Measurements from ENCODE around the gene TRAPPC6A. TPM values are rescaled to one million over a fixed set of nuclear protein-coding genes. Genes with fewer than 3 reads are reported as not detected.

The TRAPPC6A gene
- total and polyA plus RNA-seq, 9 of the 15 experiments (the other 6 are each of a cell fraction or from before 2014, with no cell fraction given) = 0.82 to 23.6 (median 11.6) TPM

GRCh38 chr19:45172173-45172572 lies 5.9 kb downstream of the TRAPPC6A start:
- H3K27ac ChIP-seq (ENCODE audit: extremely low read depth, low read depth, low read length) = no peak overlapping the region
- no peak overlapping the region for H3K4me2 ChIP-seq (ENCODE audit: insufficient read depth, low read length)
- in situ Hi-C loops (cut with MboI) (no loop called here), intact Hi-C loops (cut with micrococcal nuclease) (no loop called here)
- peaks cover 17% of the 10 kb centered on the region; the same call in 2 of the 3 replicates for H3K79me2 ChIP-seq (ENCODE audit: control insufficient read depth, insufficient read depth, low read length)
- peaks cover 4% of the 10 kb centered on the region; the same call in 1 of the 2 replicates for H4K20me1 ChIP-seq (replicated peaks; ENCODE audit: control insufficient read depth, insufficient read depth, low read length)
- no peak for FAIRE-seq
- H3K4me3 ChIP-seq = no peak overlapping the region
- CTCF ChIA-PET (ENCODE audit: low intra/inter-chr PET ratio) = no interaction called here
- H3K9me1 ChIP-seq (ENCODE audit: control insufficient read depth, insufficient read depth, low read length) = no peaks in the 10 kb centered on the region
- no peaks in the 10 kb centered on the region for H3K9me3 ChIP-seq (replicated peaks; ENCODE audit: control insufficient read depth, insufficient read depth, low read depth, low read length)
- POLR2A ChIA-PET = interaction anchor here (0.6 to 2.2 kb wide), 7 partner anchors 8 to 305 kb away, joined by 3 to 8 read pairs (median 3); no protein-coding TSS in a partner anchor
- WGBS (ENCODE audit: insufficient coverage, low coverage, missing lambda C conversion rate) = 65% methylated on average over 3 of the region's 4 CpGs
- H3K27me3 ChIP-seq (ENCODE audit: control insufficient read depth in 2 of 2, insufficient read depth in 2 of 2, low read length in 2 of 2) = no peaks in the 10 kb centered on the region
- H3K9ac ChIP-seq (ENCODE audit: insufficient read depth in 1 of 2, low read depth in 2 of 2, low read length in 2 of 2) = peak overlapping the region in 1 of 2 experiments; percentile 84; a peak in 2 of 4 replicates
- DNase-seq (ENCODE audit: extremely low read depth in 1 of 4, low spot score in 3 of 4) = no peak
- H2AFZ ChIP-seq (ENCODE audit: low read depth, low read length) = no peak overlapping the region
- TF ChIP-seq, protein P1, sequence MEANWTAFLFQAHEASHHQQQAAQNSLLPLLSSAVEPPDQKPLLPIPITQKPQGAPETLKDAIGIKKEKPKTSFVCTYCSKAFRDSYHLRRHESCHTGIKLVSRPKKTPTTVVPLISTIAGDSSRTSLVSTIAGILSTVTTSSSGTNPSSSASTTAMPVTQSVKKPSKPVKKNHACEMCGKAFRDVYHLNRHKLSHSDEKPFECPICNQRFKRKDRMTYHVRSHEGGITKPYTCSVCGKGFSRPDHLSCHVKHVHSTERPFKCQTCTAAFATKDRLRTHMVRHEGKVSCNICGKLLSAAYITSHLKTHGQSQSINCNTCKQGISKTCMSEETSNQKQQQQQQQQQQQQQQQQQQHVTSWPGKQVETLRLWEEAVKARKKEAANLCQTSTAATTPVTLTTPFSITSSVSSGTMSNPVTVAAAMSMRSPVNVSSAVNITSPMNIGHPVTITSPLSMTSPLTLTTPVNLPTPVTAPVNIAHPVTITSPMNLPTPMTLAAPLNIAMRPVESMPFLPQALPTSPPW (CRISPR knock-in tag; IDR thresholded peaks at IDR 0.05) = peak; percentile 3; the same call in 1 of the 2 replicates
- TF ChIP-seq HDAC2 (IDR thresholded peaks at IDR 0.05) = no peak
- BruUV-seq (replicated peaks) = no TSS peak
- no peaks in the 10 kb centered on the region for H3K36me3 ChIP-seq (ENCODE audit: control insufficient read depth, insufficient read depth, low read length)
- peaks cover 41 to 45% of the 10 kb centered on the region in 2 experiments for H3K4me1 ChIP-seq (replicated peaks in 1 of 2; ENCODE audit: control insufficient read depth in 2 of 2, insufficient read depth in 2 of 2, low read length in 2 of 2)
- ATAC-seq = peak; percentile 20

- H4K20me1 ChIP-seq (replicated peaks; ENCODE audit: control insufficient read depth, insufficient read depth, low read length) = peaks cover 4% of the 10 kb centered on the region; the same call in 1 of the 2 replicates
- ChIA-PET POLR2A (interaction anchor here (0.6 to 2.2 kb wide), 5 partner anchors 10 to 403 kb away, joined by 3 to 8 read pairs (median 4); partner anchors contain the start of gene FOSB), CTCF (ENCODE audit: low intra/inter-chr PET ratio) (no interaction called here)
- BruUV-seq (replicated peaks) = no TSS peak
- no peaks in the 10 kb centered on the region for H3K9me3 ChIP-seq (replicated peaks; ENCODE audit: control insufficient read depth, insufficient read depth, low read depth, low read length)
- DNase-seq (ENCODE audit: extremely low read depth in 1 of 4, low spot score in 3 of 4) = peak in 2 of 4 experiments; percentile 54 to 77
- peaks cover 41 to 47% of the 10 kb centered on the region in 2 experiments for H3K4me1 ChIP-seq (replicated peaks in 1 of 2; ENCODE audit: control insufficient read depth in 2 of 2, insufficient read depth in 2 of 2, low read length in 2 of 2)
- H3K4me2 ChIP-seq (ENCODE audit: insufficient read depth, low read length) = peak overlapping the region; percentile 54
- H2AFZ ChIP-seq (ENCODE audit: low read depth, low read length) = peak overlapping the region; percentile 67
- no peaks in the 10 kb centered on the region for H3K27me3 ChIP-seq (ENCODE audit: control insufficient read depth in 2 of 2, insufficient read depth in 2 of 2, low read length in 2 of 2)
- WGBS (ENCODE audit: insufficient coverage, low coverage, missing lambda C conversion rate) = 2% methylated on average over 7 of the region's 7 CpGs
- intact Hi-C loops (cut with micrococcal nuclease) (no loop called here), in situ Hi-C loops (cut with MboI) (no loop called here)
- no peaks in the 10 kb centered on the region for H3K36me3 ChIP-seq (ENCODE audit: control insufficient read depth, insufficient read depth, low read length)
- H3K9me1 ChIP-seq (ENCODE audit: control insufficient read depth, insufficient read depth, low read length) = no peaks in the 10 kb centered on the region
- H3K9ac ChIP-seq (ENCODE audit: insufficient read depth in 1 of 2, low read depth in 2 of 2, low read length in 2 of 2) = peak overlapping the region; percentile 53 to 54; a peak in 3 of 4 replicates
- ATAC-seq = peak; percentile 76
- H3K79me2 ChIP-seq (ENCODE audit: control insufficient read depth, insufficient read depth, low read length) = peaks cover 14% of the 10 kb centered on the region; the same call in 2 of the 3 replicates
- FAIRE-seq = peak; percentile 87
- H3K4me3 ChIP-seq = peak overlapping the region; percentile 10; the same call in 1 of the 2 replicates
- peak overlapping the region; percentile 67 for H3K27ac ChIP-seq (ENCODE audit: extremely low read depth, low read depth, low read length)
- peak; percentile 64; the same call in 1 of the 2 replicates for TF ChIP-seq RNF2 (IDR thresholded peaks at IDR 0.05)
- peak; percentile 31 for TF ChIP-seq POLR2B (IDR thresholded peaks at IDR 0.05; ENCODE audit: low read depth, partially characterized antibody)
- peak in 1 of 2 experiments; percentile 70; a peak in 1 of 4 replicates for TF ChIP-seq RCOR1 (IDR thresholded peaks at IDR 0.05; ENCODE audit: borderline replicate concordance in 1 of 2, low read depth in 2 of 2, low read length in 2 of 2)
- no peak for TF ChIP-seq KHSRP (IDR thresholded peaks at IDR 0.05)
- peak; percentile 51; the same call in 1 of the 2 replicates for TF ChIP-seq POLR2A (conservative IDR thresholded peaks at IDR 0.05)
- peak in 1 of 2 experiments; percentile 71; a peak in 1 of 4 replicates for TF ChIP-seq HDAC1 (IDR thresholded peaks at IDR 0.05)
- peak in 1 of 2 experiments; percentile 80; a peak in 3 of 4 replicates for TF ChIP-seq ETV6 (IDR thresholded peaks at IDR 0.05; ENCODE audit: borderline replicate concordance in 1 of 2, low read depth in 2 of 2, low read length in 1 of 2)
- no peak for TF ChIP-seq ETV6 (CRISPR knock-in tag; IDR thresholded peaks at IDR 0.05; ENCODE audit: borderline replicate concordance)
- peak; percentile 75 for TF ChIP-seq EP300 (IDR thresholded peaks at IDR 0.05; ENCODE audit: low read length)
Observed at GRCh38 chr19:45171211-45171623, 6.8 kb downstream of the TRAPPC6A start.

Measured in K562 (cell line).